Tibial artery (tissue), 4 donors: ENCODE results near the gene CARNS1.
A peak's percentile ranks its signal among the peaks of the same experiment; 100 is the strongest.

Experiments used
- DNase-seq, 2 donors: peaks; one replicate each; pipeline ENCODE4 v3.0.0-alpha.2; 2019
- H3K27ac ChIP-seq, 2 donors: fragments of 200-600 bp; sonication (generic) in 1 of 2; 1 replicate in 1 of 2; 2 replicates in 1 of 2; pipeline ENCODE4 v1.5.1; 2018 to 2019; ENCODE audit warnings: mild to moderate bottlenecking in 1 of 2
- H3K27me3 ChIP-seq, 2 donors: fragments of 200-600 bp; sonication (generic) in 1 of 2; one replicate each; pipeline versions ENCODE4 v1.5.1 to v1.6.0; 2016 to 2019
- H3K36me3 ChIP-seq, 3 donors: fragments of 200-600 bp; sonication (generic) in 2 of 3; one replicate each; pipeline ENCODE4 v1.5.1; 2016 to 2019; ENCODE audit warnings: mild to moderate bottlenecking in 2 of 3
- H3K4me1 ChIP-seq, 4 donors: fragments of 200-600 bp; sonication (generic) in 2 of 4; 1 replicate in 3 of 4; 2 replicates in 1 of 4; pipeline ENCODE4 v1.5.1; 2016 to 2019
- H3K4me3 ChIP-seq, 2 donors: fragments of 200-600 bp; sonication (generic) in 1 of 2; 1 replicate in 1 of 2; 2 replicates in 1 of 2; pipeline ENCODE4 v1.5.1; 2018 to 2019; ENCODE audit warnings: mild to moderate bottlenecking in 2 of 2
- H3K9me3 ChIP-seq, 3 donors: fragments of 200-600 bp; sonication (generic) in 1 of 3; one replicate each; pipeline ENCODE4 v1.5.1; 2016 to 2019
- CTCF ChIP-seq, 2 experiments: fragments of 200-600 bp in 1 of 2; fragments of 450-650 bp in 1 of 2; IDR thresholded peaks; one replicate each; pipeline ENCODE4 v1.5.1; 2017 to 2019; ENCODE audit warnings: antibody characterized with exemption in 2 of 2, mild to moderate bottlenecking in 1 of 2, moderate library complexity in 1 of 2
- intact Hi-C: fragments of 100-400 bp; cut with DNase I; formaldehyde crosslinking; loops from one replicate; pipeline ENCODE4 v1.15.0; 2023; ENCODE audit warnings: low total_unique reads

CARNS1 gene

DNA sequence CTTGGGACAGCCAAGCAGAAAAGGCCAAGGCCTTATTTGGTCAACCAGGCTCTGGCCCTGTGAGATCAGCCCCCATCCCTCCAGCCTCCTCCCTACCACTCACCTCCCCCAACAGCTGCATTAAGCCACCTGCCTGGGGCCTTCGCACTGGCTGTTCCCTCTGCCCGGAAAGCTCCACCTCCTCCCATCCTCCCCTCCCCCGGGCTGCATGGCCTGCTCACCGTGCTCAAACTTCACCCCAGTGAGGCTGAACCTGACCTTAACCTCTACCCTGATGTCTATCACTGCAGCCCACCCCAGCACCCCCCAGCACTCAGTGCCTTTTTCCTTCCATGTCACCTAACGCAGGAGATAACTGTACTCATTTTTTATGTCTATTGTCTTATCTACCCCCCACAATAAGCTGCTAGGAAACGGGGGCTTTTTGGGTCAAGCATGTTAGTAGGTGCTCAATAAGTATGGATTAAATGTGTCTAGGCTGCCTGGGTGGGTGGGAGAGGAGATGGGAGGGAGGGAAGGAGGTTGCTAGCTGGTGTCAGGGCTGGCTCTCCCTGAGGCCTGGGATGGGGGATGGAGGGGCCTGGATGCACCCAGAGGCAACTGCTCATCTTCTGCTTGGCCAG lies 21.1 kb downstream of the CARNS1 start:
- no peaks in the 10 kb centered on the region for H3K27me3 ChIP-seq
- peaks cover 0 to 46% (median 28%) of the 10 kb centered on the region in 4 donors for H3K4me1 ChIP-seq
- peaks cover 20 to 99% (median 83%) of the 10 kb centered on the region in 3 donors for H3K36me3 ChIP-seq
- peak overlapping the region; percentile 60 to 71 for H3K27ac ChIP-seq
- H3K9me3 ChIP-seq = no peaks in the 10 kb centered on the region
- no peak for TF ChIP-seq CTCF (IDR thresholded peaks at IDR 0.05)
- H3K4me3 ChIP-seq = no peak overlapping the region
- intact Hi-C loops = no loop called here
- peak in 1 of 2 donors; percentile 79 for DNase-seq

- DNase-seq = no peak
- no peaks in the 10 kb centered on the region for H3K27me3 ChIP-seq
- no peak for TF ChIP-seq CTCF (IDR thresholded peaks at IDR 0.05)
- peak within 1 kb of the TSS; percentile 51 to 71 for H3K27ac ChIP-seq
- peaks cover 13 to 99% (median 79%) of the 10 kb centered on the region in 3 donors for H3K36me3 ChIP-seq
- H3K4me1 ChIP-seq = peaks cover 0 to 51% (median 32%) of the 10 kb centered on the region in 4 donors
- H3K9me3 ChIP-seq = no peaks in the 10 kb centered on the region
- intact Hi-C loops = no loop called here
- H3K4me3 ChIP-seq = no peak within 1 kb of the TSS
Measured at GRCh38 chr11:67437082-67437808, 21.8 kb downstream of the CARNS1 start, which contains the start of gene PTPRCAP. Gene PTPRCAP, minus strand, starts transcription at chr11:67437682. Its CDS starts 63 bp downstream, at chr11:67437619.

DNA sequence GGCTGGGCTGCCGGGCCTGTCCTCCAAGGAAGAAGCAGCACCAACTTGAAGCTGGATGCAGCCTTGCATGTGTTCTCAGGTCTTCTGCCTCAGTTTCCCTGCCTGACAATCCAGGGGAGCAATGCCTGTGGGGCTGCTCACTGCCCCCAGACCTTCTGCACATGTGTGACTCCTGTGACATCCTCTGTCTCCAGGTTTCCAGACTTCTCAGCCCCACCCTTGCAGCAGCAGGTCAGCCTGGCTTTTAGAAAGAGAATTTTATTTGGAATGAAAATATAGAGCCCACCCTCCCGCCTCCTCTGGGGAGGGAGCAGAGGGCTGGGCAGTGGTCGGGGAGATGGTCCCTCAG lies 22.3 kb downstream of the CARNS1 start:
- H3K9me3 ChIP-seq = no peaks in the 10 kb centered on the region
- H3K4me1 ChIP-seq = peaks cover 0 to 56% (median 37%) of the 10 kb centered on the region in 4 donors
- TF ChIP-seq CTCF (IDR thresholded peaks at IDR 0.05) = no peak
- peaks cover 7 to 95% (median 73%) of the 10 kb centered on the region in 3 donors for H3K36me3 ChIP-seq
- intact Hi-C loops = no loop called here
- no peak overlapping the region for H3K4me3 ChIP-seq
- H3K27me3 ChIP-seq = no peaks in the 10 kb centered on the region
- DNase-seq = no peak
- peak overlapping the region in 1 of 2 donors; percentile 71 for H3K27ac ChIP-seq

- H3K4me1 ChIP-seq = peaks cover 0 to 61% (median 37%) of the 10 kb centered on the region in 4 donors
Measured at GRCh38 chr11:67438158-67438902, 22.9 kb downstream of the CARNS1 start.

More at GRCh38 chr11:67438158-67438902, 22.9 kb downstream of the CARNS1 start:
- Histone ChIP-seq H3K9me3 (no peaks in the 10 kb centered on the region), H3K4me3 (no peak overlapping the region), H3K27me3 (no peaks in the 10 kb centered on the region), H3K36me3 (peaks cover 2 to 89% (median 68%) of the 10 kb centered on the region in 3 donors), H3K27ac (peak overlapping the region; percentile 51 to 64)
- intact Hi-C loops = no loop called here
- TF ChIP-seq CTCF (IDR thresholded peaks at IDR 0.05) = no peak
- no peak for DNase-seq
